Activated naive CD4-positive, alpha-beta T cell treated with anti-CD3 and anti-CD28 coated beads for 36 hours (primary cell): ENCODE results near the gene ZMYND10. TPM values are rescaled to one million over a fixed set of nuclear protein-coding genes. Genes with fewer than 3 reads are reported as not detected.

ENCODE experiments used
- CTCF ChIA-PET: fragments of 350-600 bp; sonication (Branson Sonifier 250); formaldehyde crosslinking; loops from one replicate; lab custom pipeline; 2021; ENCODE audit warnings: antibody characterized with exemption; lab: Charles Lee
- DNase-seq: peaks from one replicate; pipeline ENCODE4 v3.0.0-alpha.2; 2020
- H3K27ac Mint-ChIP-seq: one replicate; pipeline ENCODE4 v1.8.0; 2021; ENCODE audit warnings: mild to moderate bottlenecking, mixed read lengths
- H3K27me3 Mint-ChIP-seq: one replicate; pipeline ENCODE4 v1.8.0; 2021; ENCODE audit warnings: low read depth, mixed read lengths
- H3K36me3 Mint-ChIP-seq: one replicate; pipeline ENCODE4 v1.8.0; 2021; ENCODE audit warnings: low read depth, mixed read lengths
- H3K4me1 Mint-ChIP-seq: one replicate; pipeline ENCODE4 v1.8.0; 2021; ENCODE audit warnings: low read depth, mixed read lengths
- H3K4me3 Mint-ChIP-seq: one replicate; pipeline ENCODE4 v1.8.0; 2021; ENCODE audit warnings: mild to moderate bottlenecking, moderate library complexity, mixed read lengths
- H3K9me3 Mint-ChIP-seq: one replicate; pipeline ENCODE4 v1.8.0; 2021; ENCODE audit warnings: mixed read lengths
- intact Hi-C: fragments of 100-400 bp; cut with micrococcal nuclease; formaldehyde crosslinking; loops from one replicate; pipeline ENCODE4 v1.15.1; 2023
- total RNA-seq, 2 experiments: library from RNA; stranded (reverse); gene quantifications; one replicate each; pipeline ENCODE4 v1.2.3, GENCODE V29; 2021

ZMYND10 gene
- total RNA-seq, 2 experiments from 2014 or later: 0.54 to 0.57 TPM

GRCh38 chr3:50296721-50297383 is 48.7 kb downstream of the ZMYND10 start:
- Mint-ChIP-seq H3K4me3 (no peak overlapping the region), H3K9me3 (no peaks in the 10 kb centered on the region), H3K36me3 (peaks cover 2% of the 10 kb centered on the region), H3K27me3 (no peaks in the 10 kb centered on the region), H3K4me1 (peaks cover 32% of the 10 kb centered on the region), H3K27ac (no peak overlapping the region)
- DNase-seq: no peak
- CTCF ChIA-PET: interaction anchor here (0.7 kb wide), 1 partner anchor 29 kb away, joined by 3 read pairs; no protein-coding TSS in a partner anchor
- intact Hi-C loops: no loop called here

- CTCF ChIA-PET: interaction anchor here (0.5 to 0.6 kb wide), 2 partner anchors 26 to 53 kb away, joined by 3 read pairs; no protein-coding TSS in a partner anchor
- Mint-ChIP-seq H3K27me3 (no peaks in the 10 kb centered on the region), H3K36me3 (peaks cover 7% of the 10 kb centered on the region), H3K9me3 (no peaks in the 10 kb centered on the region), H3K4me1 (peaks cover 35% of the 10 kb centered on the region), H3K27ac (peak overlapping the region; percentile 11), H3K4me3 (no peak overlapping the region)
- DNase-seq: no peak
- intact Hi-C loops: no loop called here
These were observed 49.7 kb downstream of the ZMYND10 start for GRCh38 chr3:50295553-50296431.

GRCh38 chr3:50294492-50295403 is 50.8 kb downstream of the ZMYND10 start:
- Mint-ChIP-seq H3K4me1 (peaks cover 35% of the 10 kb centered on the region), H3K9me3 (no peaks in the 10 kb centered on the region), H3K27me3 (no peaks in the 10 kb centered on the region), H3K36me3 (peaks cover 13% of the 10 kb centered on the region), H3K27ac (no peak overlapping the region), H3K4me3 (no peak overlapping the region)
- no peak for DNase-seq
- intact Hi-C loops: no loop called here
- CTCF ChIA-PET: interaction anchor here (1.5 kb wide), 1 partner anchor 20 kb away, joined by 4 read pairs; no protein-coding TSS in a partner anchor

GRCh38 chr3:50294089-50294488 is 51.4 kb downstream of the ZMYND10 start:
- intact Hi-C loops: no loop called here

GRCh38 chr3:50293079-50293801 is 52.3 kb downstream of the ZMYND10 start:
- no peak for DNase-seq
- Mint-ChIP-seq H3K27ac (peak overlapping the region; percentile 88), H3K4me1 (peaks cover 31% of the 10 kb centered on the region), H3K4me3 (peak overlapping the region; percentile 91), H3K36me3 (peaks cover 21% of the 10 kb centered on the region), H3K9me3 (no peaks in the 10 kb centered on the region), H3K27me3 (no peaks in the 10 kb centered on the region)
- intact Hi-C loops: no loop called here
- CTCF ChIA-PET: interaction anchor here (1.5 to 2.8 kb wide), 3 partner anchors 18 to 46 kb away, joined by 4 to 13 read pairs (median 11); no protein-coding TSS in a partner anchor

More at GRCh38 chr3:50294089-50294488, 51.4 kb downstream of the ZMYND10 start:
- peaks cover 18% of the 10 kb centered on the region for H3K36me3 Mint-ChIP-seq
- H3K27ac Mint-ChIP-seq: no peak overlapping the region
- H3K4me3 Mint-ChIP-seq: no peak overlapping the region
- H3K4me1 Mint-ChIP-seq: peaks cover 36% of the 10 kb centered on the region
- no peaks in the 10 kb centered on the region for H3K27me3 Mint-ChIP-seq
- CTCF ChIA-PET: interaction anchor here (1.5 kb wide), 1 partner anchor 19 kb away, joined by 4 read pairs; no protein-coding TSS in a partner anchor
- H3K9me3 Mint-ChIP-seq: no peaks in the 10 kb centered on the region
- no peak for DNase-seq

GRCh38 chr3:50292159-50293078 is 53.1 kb downstream of the ZMYND10 start, which contains the start of gene IFRD2:
TSS of gene IFRD2 (minus strand) at chr3:50292429. CDS start at chr3:50292274, 155 bp downstream.
- H3K36me3 Mint-ChIP-seq: peaks cover 27% of the 10 kb centered on the region
- no peaks in the 10 kb centered on the region for H3K27me3 Mint-ChIP-seq
- H3K9me3 Mint-ChIP-seq: no peaks in the 10 kb centered on the region
- CTCF ChIA-PET: interaction anchor here (0.9 to 2.8 kb wide), 5 partner anchors 16 to 66 kb away, joined by 4 to 13 read pairs (median 8); no protein-coding TSS in a partner anchor
- H3K4me3 Mint-ChIP-seq: peak within 1 kb of the TSS; percentile 91
- intact Hi-C loops: loop anchor here (1.0 kb wide), 8 partner anchors 29 to 506 kb away; partner anchors contain the start of genes CYB561D2, IP6K1, NPRL2 and RBM6
- H3K4me1 Mint-ChIP-seq: peaks cover 24% of the 10 kb centered on the region
- H3K27ac Mint-ChIP-seq: peak within 1 kb of the TSS; percentile 88
- DNase-seq: peak; percentile 98

Other genes with a start within 250 kb of the ZMYND10 start
- gene SEMA3F, start 190.4 kb downstream of the ZMYND10 start, total RNA-seq: not detected
- not detected for gene GNAT1, start 154.1 kb downstream of the ZMYND10 start, total RNA-seq
- gene SLC38A3, start 140.5 kb downstream of the ZMYND10 start, total RNA-seq: not detected
- gene GNAI2, start 109.5 kb downstream of the ZMYND10 start, total RNA-seq: 100 to 1,000 TPM; 272 to 276 TPM
- under 1 TPM; 0.33 to 0.37 TPM for gene SEMA3B, start 76.6 kb downstream of the ZMYND10 start, total RNA-seq
- gene LSMEM2, start 66.6 kb downstream of the ZMYND10 start, total RNA-seq: not detected
- gene IFRD2, start 53.3 kb downstream of the ZMYND10 start, total RNA-seq: 100 to 1,000 TPM; 117 to 125 TPM
- under 1 TPM; 0.74 to 0.88 TPM for gene HYAL3, start 46.3 kb downstream of the ZMYND10 start, total RNA-seq
- gene NAA80, start 46.3 kb downstream of the ZMYND10 start, total RNA-seq: 10 to 100 TPM in 1 of 2 experiments, 1 to 10 TPM in 1; 7.9 to 10.5 TPM
- not detected for gene HYAL1, start 42.2 kb downstream of the ZMYND10 start, total RNA-seq
- gene HYAL2, start 23.0 kb downstream of the ZMYND10 start, total RNA-seq: 1 to 10 TPM; 1.5 to 2.1 TPM
- 10 to 100 TPM; 14.1 to 14.4 TPM for gene TUSC2, start 17.5 kb downstream of the ZMYND10 start, total RNA-seq
- gene RASSF1, start 4.9 kb downstream of the ZMYND10 start, total RNA-seq: 10 to 100 TPM; 37.5 to 38.5 TPM
- 10 to 100 TPM; 27.7 to 31.3 TPM for gene NPRL2, start 5.0 kb upstream of the ZMYND10 start, total RNA-seq
- gene CYB561D2, start 5.1 kb upstream of the ZMYND10 start, total RNA-seq: 10 to 100 TPM; 11.0 to 11.3 TPM
- 10 to 100 TPM; 10.6 to 11.1 TPM for gene TMEM115, start 13.8 kb upstream of the ZMYND10 start, total RNA-seq
- gene CACNA2D2, start 157.9 kb upstream of the ZMYND10 start, total RNA-seq: under 1 TPM; 0.89 to 0.95 TPM
- 1 to 10 TPM; 3.1 to 3.8 TPM for gene C3orf18, start 222.0 kb upstream of the ZMYND10 start, total RNA-seq
- 10 to 100 TPM; 27.0 to 30.4 TPM for gene HEMK1, start 223.8 kb upstream of the ZMYND10 start, total RNA-seq